ENCODE results near the gene FAM24B. TPM values are rescaled to one million over a fixed set of nuclear protein-coding genes. Genes with fewer than 3 reads are reported as not detected.

FAM24B gene
- total and polyA plus RNA-seq, 2 experiments from 2014 or later = 3.8 to 7.0 TPM

DNA sequence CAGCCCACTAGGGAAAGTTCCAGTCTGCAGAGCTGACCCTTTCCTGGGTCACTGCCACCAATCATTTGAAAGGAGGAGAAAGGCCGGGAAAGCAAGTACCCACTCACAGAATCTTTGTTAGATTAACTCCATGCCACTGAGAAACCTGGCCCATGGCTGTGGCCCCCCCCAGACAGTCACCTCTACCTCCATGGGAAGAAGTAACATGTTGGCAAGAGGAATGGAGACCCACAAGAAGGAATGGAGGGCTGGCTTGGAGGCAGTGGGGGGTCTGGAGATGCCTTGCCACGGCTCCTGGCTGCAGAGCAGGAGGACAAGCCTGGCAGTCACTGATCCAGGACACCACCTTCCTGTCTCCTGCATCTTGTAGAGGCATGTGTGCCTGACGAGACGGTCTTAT, 66.6 kb downstream of the FAM24B start:
- H3K9ac ChIP-seq = no peak overlapping the region
- DNase-seq = no peak
- WGBS, 2 experiments (ENCODE audit: low coverage in 1 of 2, low lambda C conversion rate in 2 of 2, missing lambda C conversion rate in 2 of 2) = 20 to 23% methylated on average over 4 of the region's 4 CpGs
- no peak overlapping the region for H3K27ac ChIP-seq
- no peak overlapping the region for H3K4me3 ChIP-seq
- no peak for TF ChIP-seq EZH2 (IDR thresholded peaks at IDR 0.05; ENCODE audit: insufficient read depth, poor library complexity, severe bottlenecking)
- no peak for TF ChIP-seq EZH2phosphoT487 (IDR thresholded peaks at IDR 0.05; ENCODE audit: insufficient read depth, low read depth)
- H3K9me3 ChIP-seq (ENCODE audit: low read depth) = no peaks in the 10 kb centered on the region
- peaks cover 3% of the 10 kb centered on the region; the same call in 1 of the 2 replicates for H3K27me3 ChIP-seq (replicated peaks; ENCODE audit: insufficient read depth)
- no peak overlapping the region for H3K4me2 ChIP-seq (ENCODE audit: unreplicated experiment)
- no peak overlapping the region for H2AFZ ChIP-seq
- H3F3A ChIP-seq (ENCODE audit: insufficient read depth) = no peaks in the 10 kb centered on the region
- no peaks in the 10 kb centered on the region for H3K79me2 ChIP-seq (ENCODE audit: insufficient read depth)
- no peaks in the 10 kb centered on the region for H3K4me1 ChIP-seq (ENCODE audit: insufficient read depth)
- no peaks in the 10 kb centered on the region for H4K20me1 ChIP-seq (ENCODE audit: insufficient read depth)
- no peaks in the 10 kb centered on the region for H3K36me3 ChIP-seq (ENCODE audit: low read depth)
- in situ Hi-C loops (cut with MboI) = no loop called here
- H3K9me2 ChIP-seq (ENCODE audit: insufficient read depth) = no peaks in the 10 kb centered on the region

GRCh38 chr10:122802282-122802681, 77.1 kb downstream of the FAM24B start:
- H3F3A ChIP-seq (ENCODE audit: insufficient read depth) = no peaks in the 10 kb centered on the region
- no peak overlapping the region for H3K4me2 ChIP-seq (ENCODE audit: unreplicated experiment)
- H3K4me1 ChIP-seq (ENCODE audit: insufficient read depth) = no peaks in the 10 kb centered on the region
- no peak overlapping the region for H3K27ac ChIP-seq
- H3K9me3 ChIP-seq (ENCODE audit: low read depth) = no peaks in the 10 kb centered on the region
- H3K4me3 ChIP-seq = no peak overlapping the region
- no peak overlapping the region for H3K9ac ChIP-seq
- no peaks in the 10 kb centered on the region for H4K20me1 ChIP-seq (ENCODE audit: insufficient read depth)
- no peaks in the 10 kb centered on the region for H3K9me2 ChIP-seq (ENCODE audit: insufficient read depth)
- no peak overlapping the region for H2AFZ ChIP-seq
- no peaks in the 10 kb centered on the region for H3K27me3 ChIP-seq (replicated peaks; ENCODE audit: insufficient read depth)
- H3K36me3 ChIP-seq (ENCODE audit: low read depth) = no peaks in the 10 kb centered on the region
- no peak for DNase-seq
- 50 to 59% methylated on average over 6 to 7 of the region's 7 CpGs for WGBS, 2 experiments (ENCODE audit: low coverage in 1 of 2, low lambda C conversion rate in 2 of 2, missing lambda C conversion rate in 2 of 2)
- TF ChIP-seq EZH2phosphoT487 (IDR thresholded peaks at IDR 0.05; ENCODE audit: insufficient read depth, low read depth) = no peak
- no peak for TF ChIP-seq EZH2 (IDR thresholded peaks at IDR 0.05; ENCODE audit: insufficient read depth, poor library complexity, severe bottlenecking)
- in situ Hi-C loops (cut with MboI) = no loop called here
- H3K79me2 ChIP-seq (ENCODE audit: insufficient read depth) = no peaks in the 10 kb centered on the region

Other genes starting within 250 kb of the FAM24B start
- not detected in 2 replicates for gene C10orf120, start 179.7 kb downstream of the FAM24B start, total RNA-seq (2014; rRNA removed; shearing (Covaris generic))
- not detected in 2 replicates for gene C10orf120, start 179.7 kb downstream of the FAM24B start, polyA plus RNA-seq (2016; fragmentation: Nextera tagmentation; extraction: Ambion mirVana)
- gene CUZD1, start 33.7 kb downstream of the FAM24B start, total RNA-seq (2014; rRNA removed; shearing (Covaris generic)) = 0.11 and 0.13 TPM in 2 replicates
- gene CUZD1, start 33.7 kb downstream of the FAM24B start, polyA plus RNA-seq (2016; fragmentation: Nextera tagmentation; extraction: Ambion mirVana) = 0.22 and 0.31 TPM in 2 replicates
- gene FAM24A, start 31.0 kb upstream of the FAM24B start, total RNA-seq (2014; rRNA removed; shearing (Covaris generic)) = not detected in 2 replicates
- gene FAM24A, start 31.0 kb upstream of the FAM24B start, polyA plus RNA-seq (2016; fragmentation: Nextera tagmentation; extraction: Ambion mirVana) = not detected in 2 replicates
- gene C10orf88, start 74.6 kb upstream of the FAM24B start, total RNA-seq (2014; rRNA removed; shearing (Covaris generic)) = 8.8 and 15.0 TPM in 2 replicates
- 12.0 and 12.5 TPM in 2 replicates for gene C10orf88, start 74.6 kb upstream of the FAM24B start, polyA plus RNA-seq (2016; fragmentation: Nextera tagmentation; extraction: Ambion mirVana)
- 1.4 and 4.9 TPM in 2 replicates for gene PSTK, start 100.8 kb upstream of the FAM24B start, total RNA-seq (2014; rRNA removed; shearing (Covaris generic))
- 7.0 and 7.1 TPM in 2 replicates for gene PSTK, start 100.8 kb upstream of the FAM24B start, polyA plus RNA-seq (2016; fragmentation: Nextera tagmentation; extraction: Ambion mirVana)
- 2.7 and 4.2 TPM in 2 replicates for gene IKZF5, start 129.2 kb upstream of the FAM24B start, total RNA-seq (2014; rRNA removed; shearing (Covaris generic))
- 9.0 and 10.1 TPM in 2 replicates for gene IKZF5, start 129.2 kb upstream of the FAM24B start, polyA plus RNA-seq (2016; fragmentation: Nextera tagmentation; extraction: Ambion mirVana)
- gene ACADSB, start 129.4 kb upstream of the FAM24B start, total RNA-seq (2014; rRNA removed; shearing (Covaris generic)) = 3.7 and 3.9 TPM in 2 replicates
- gene ACADSB, start 129.4 kb upstream of the FAM24B start, polyA plus RNA-seq (2016; fragmentation: Nextera tagmentation; extraction: Ambion mirVana) = 8.2 and 10.5 TPM in 2 replicates